SIG-M5 treated with dmso at 0.1 percent for 504 hours (cell line): Measurements from ENCODE around the gene CCDC50.
A peak's percentile ranks its signal among the peaks of the same experiment; 100 is the strongest.

Source experiments
- DNase-seq: peaks from one replicate; lab custom pipeline; 2025; ENCODE audit not compliant: unreplicated experiment; lab: John Stamatoyannopoulos, UW

The CCDC50 gene, protein sequence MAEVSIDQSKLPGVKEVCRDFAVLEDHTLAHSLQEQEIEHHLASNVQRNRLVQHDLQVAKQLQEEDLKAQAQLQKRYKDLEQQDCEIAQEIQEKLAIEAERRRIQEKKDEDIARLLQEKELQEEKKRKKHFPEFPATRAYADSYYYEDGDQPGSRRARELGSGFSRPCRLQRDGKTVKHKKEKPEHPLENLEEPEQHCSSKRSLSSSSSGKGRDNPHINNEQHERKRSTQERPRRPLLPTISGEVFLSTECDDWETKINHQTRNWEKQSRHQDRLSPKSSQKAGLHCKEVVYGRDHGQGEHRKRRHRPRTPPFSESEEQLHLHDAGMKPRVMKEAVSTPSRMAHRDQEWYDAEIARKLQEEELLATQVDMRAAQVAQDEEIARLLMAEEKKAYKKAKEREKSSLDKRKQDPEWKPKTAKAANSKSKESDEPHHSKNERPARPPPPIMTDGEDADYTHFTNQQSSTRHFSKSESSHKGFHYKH

DNA sequence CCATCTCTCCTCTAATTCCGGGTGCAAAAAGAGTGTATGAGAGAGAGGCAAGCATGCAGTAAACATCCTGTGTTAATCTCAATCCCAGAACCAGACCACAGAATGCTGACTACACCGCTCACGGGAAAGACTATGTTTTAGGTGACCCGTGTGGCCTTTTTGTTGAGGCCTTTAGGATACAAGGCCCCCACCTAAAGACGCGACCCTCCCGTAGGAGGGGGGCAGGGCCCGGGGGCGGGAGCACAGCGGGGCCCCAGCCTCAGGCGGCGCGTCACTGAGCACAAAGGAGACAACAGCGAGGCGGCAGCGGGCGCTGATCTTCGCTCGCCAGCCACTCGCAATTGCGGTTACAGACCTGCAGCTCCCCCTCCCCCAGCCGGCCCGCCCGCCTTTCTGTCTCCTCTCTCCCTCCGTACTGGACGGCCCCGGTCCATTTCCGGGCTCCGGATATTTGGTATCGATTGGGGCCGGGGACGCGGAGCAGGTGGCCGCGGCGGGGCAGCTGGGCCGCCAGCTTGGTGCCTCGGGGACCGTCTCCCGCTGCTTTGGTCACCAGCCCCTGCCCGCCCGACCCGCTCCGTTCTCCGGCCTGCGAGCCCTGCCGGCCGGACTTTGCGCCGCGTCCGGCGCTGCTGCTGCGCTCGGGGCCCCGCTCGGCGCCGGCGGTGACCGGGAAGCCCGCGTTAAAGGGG, at the start of gene CCDC50:
Gene CCDC50, plus strand, starts transcription at position 433 of the 692 bp plus-strand sequence. CDS start 281 bp downstream, outside the sequence.
- peak; percentile 39 for DNase-seq

DNA sequence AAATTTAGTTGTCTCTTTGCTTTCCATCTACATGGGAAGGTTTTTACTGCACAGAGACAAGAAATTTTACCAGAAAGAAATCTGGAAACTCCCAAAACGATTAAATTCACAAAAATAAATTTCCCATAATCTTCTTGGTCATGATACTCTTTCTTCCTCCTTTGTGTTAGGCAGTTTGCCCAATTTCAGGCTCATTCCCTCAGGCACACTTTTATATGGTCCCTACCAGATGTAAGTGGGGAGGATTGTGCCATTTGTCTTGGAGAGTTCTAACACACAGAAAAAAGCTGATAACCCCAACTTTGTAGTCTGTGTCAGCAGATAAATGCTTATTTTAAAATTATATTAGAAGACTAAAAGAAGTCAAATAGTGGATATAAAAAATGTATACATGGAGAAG, 49.1 kb upstream of the CCDC50 start:
- no peak for DNase-seq

DNA sequence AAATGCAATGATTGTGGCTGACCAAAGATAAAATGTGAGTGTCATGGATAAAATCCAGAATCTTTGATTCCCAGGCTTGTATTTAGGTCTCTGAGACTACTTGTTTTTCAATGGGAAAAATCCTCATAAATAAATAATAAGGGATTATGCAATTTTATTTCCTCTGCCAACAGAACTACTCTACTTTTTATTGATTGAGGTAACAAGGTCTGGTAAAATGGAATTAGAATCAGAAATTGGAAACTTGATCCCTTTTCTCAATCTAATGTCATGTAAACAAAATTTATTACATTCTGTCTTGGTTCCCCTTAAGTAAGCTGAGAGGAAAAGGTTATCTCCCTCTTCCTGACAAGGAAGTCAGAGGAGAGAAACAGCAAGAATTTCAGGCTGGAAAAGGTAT, 48.3 kb upstream of the CCDC50 start:
- DNase-seq: no peak

DNA sequence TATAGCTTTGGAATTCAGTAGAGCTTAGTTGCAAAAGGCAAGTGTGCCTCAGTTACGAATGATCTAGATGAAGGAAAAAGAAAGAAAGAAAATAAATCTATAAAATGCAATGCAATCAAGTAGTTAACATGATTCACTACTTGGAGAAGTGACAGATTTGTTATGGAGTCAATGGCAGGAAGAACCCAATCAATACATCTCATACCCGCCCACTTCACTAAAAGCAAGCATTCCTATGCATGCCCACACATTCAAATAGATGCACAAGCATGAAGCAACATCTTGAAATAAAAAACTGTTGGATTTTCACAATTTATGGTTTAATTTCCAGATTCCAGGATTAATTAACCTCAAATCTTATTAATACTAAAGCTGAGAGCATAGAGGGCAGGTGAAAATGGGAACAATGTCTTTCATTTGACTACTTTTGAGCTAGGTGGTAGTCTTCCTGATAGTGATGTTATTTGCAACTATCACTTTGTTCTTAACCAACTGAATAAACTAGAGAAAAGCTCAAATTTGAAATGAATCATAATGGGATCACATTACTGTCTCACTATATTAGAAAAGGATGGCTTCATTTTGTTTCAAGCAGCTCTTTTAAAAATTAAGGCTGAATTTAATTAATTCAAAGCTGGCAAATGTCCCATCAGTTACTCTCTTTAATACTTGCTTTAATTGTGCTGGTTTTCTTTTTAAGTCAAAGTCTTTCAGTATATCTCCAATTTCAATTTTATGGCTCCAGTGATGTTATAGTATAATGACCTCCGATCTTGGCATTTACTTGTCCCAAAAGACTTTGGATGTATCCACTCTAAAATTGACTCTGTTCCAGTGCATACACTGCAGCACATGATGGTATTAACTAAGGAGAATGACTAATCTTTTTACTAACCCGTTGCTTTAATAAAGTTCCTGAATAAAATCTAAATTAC, 46.7 kb upstream of the CCDC50 start:
- DNase-seq: no peak

DNA sequence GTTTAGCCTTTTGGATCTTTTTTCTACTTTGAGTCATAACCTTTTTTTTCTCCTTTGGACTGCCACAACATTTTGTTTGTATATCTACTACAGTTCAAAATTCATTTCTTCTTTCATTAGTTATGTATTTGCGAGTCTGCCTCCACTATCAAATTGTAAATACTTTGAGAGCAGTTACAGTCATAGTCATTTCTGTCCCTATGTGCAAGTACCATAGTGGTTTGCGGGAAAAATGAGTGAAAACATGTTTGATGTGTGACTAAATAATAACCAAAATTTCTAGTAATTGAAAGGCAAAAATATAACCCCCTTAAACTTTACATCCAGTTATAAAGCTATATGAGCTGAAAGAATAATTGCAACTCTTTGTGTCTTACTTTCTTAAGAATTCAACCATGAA, 45.8 kb upstream of the CCDC50 start:
- DNase-seq: no peak

DNA sequence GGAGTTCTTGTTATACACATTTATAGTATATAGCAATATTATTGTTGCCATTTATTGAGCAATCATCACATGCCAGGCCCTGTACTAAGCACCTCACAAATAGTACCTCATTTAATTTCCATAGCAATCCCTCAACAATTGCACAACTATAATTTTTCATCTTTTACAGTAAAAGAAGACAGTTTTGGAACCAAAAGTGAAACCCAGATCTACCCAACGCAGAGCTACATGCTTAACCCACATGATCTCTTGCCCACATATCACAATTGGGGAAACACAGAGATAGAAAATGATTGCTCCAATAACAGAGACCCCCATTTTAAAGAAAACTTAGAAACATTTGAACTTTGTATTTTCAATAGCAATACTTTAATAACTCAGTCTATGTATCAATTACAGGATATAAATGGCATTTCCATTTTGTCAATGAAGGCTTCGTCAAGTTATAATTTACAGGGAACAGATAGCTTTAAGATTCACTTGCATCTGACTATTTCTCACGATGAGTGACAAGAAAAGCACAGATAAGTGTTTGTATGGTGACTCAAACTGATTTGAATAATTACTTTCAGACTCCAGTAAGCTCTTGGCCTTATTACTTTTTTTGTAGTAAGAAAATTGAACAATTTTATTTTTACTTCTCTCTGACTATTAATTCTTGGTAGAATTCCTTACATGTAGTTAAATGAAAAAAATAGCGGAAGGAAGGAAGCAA, 38.7 kb upstream of the CCDC50 start:
- DNase-seq: no peak

DNA sequence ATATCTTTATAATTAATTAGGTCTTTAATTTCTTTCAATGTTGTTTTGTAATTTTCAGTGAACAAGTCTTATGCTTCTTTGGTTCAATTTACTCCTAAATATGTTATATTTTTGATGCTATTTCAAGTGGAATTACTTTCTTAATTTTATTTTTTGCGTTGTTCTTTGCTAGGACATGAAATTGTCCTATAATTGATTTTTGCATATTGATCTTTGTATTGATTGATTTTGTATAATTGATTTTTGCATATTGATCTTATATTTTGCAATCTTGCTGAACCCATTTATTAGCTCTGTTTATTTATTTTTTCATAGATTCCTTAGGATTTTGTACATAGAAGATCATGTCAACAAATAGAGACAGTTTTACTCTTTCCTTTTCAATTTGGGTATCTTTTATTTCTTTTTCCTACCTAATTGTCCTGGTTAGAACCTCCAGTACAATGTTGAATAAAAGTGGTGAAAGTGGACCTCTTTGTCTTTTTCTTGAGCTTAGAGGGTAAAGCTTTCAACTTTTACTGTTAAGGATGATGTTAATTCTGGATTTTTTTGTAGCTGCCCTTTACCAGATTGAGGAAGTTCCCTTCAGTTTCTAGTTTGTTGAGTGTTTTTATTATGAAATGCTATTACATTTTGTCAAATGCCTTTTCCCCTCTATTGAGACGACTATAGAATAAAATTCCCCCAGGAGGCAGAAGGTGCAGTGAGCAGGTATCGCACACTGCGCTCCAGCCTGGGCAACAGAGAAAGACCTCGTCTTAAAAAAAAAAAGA, 36.8 kb upstream of the CCDC50 start:
- DNase-seq: peak; percentile 56

DNA sequence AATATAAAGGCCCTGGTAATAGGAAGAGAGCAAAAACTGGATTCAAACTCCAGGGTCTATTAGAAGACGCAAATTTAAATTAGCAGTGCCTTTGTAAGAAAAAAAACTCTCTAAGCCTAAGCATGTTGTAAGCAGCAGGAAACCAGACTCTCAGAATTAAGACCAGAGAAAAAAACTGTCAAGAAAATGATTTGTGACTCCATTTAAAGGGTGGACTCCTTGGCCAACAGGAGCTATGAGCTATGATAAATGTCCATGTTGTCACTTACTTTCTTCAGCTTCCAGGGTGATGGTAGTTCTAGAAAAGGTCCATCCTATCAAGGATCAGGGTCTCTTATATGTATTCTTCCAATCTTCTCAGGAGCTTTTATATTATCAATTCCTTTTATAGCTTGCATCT, 34.9 kb upstream of the CCDC50 start:
- DNase-seq: no peak

DNA sequence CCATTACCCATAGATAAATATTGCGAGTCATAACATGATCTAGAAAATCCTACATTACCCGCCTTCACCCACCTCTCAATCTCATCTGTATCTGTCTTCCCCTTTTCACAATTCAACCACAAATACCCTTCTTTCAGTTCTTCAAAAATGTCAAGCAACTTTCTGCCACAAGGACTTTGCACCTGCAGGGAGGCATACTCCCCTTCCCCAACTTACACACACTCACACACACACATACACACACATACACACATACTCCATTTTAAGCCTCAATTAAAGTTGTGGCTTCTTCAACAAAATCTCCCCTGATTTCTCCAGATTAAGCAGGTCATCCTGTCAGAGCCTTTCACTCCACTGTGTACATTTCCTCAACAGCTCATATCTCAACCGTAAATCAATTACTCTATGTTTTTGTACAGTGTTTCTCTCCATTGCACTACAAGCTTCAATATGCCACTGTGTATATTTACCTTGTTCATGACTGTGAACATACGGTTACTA, 33.1 kb upstream of the CCDC50 start:
- DNase-seq: peak; percentile 68

DNA sequence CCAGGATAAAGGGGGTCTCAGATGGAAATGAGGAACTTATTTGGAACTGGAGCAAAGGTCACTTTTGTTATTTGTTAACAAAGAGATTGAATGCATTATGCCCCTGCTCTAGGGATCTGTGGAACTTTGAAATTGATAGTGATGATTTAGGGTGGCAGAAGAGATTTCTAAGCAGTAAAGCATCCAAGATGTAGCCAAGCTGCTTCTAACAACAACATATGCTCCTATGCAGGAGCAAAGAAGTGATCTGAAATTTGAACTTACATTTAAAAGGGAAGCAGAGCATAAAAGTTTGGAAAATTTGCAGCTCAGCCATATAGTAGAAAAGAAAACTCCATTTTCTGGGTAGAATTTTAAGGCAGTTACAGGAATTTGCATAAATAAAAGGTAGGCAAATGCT, 30.3 kb upstream of the CCDC50 start:
- DNase-seq: no peak

DNA sequence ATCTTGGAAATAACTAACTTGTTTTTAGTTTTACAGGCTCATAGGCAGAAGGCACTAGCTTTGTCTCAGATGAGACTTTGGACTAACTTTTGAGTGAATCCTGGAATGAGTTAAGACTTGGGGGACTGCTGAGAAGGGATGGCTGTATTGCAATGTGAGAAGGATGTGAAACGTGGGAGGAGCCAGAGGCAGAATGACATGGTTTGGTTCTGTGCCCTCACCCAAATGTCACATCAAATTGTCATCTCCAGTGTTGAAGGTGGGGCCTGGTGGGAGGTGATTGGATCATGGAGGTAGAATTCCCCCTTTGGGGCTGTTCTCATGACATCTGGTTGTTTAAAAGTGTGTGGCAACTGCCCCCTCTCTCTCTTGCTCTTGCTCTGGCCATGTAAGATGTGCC, 28.8 kb upstream of the CCDC50 start:
- no peak for DNase-seq

DNA sequence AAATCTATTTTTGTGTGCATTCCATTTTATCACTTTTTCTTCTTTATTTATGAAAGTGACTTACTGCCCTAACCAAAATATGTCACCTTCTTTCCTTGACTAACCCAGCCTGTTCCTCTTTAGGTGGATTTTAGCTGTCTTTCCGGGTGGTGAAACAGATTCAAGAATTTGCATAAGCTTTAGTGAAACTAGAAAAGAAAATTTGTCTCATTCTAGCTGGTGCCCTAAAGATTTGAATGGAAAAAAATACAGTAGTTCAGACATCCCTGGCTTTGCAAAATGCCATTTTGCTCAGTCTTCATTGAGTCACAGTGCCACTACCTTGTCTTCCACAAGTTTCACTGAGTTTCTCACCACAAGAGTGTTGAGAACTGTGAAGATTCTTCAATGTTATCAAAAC, 28.2 kb upstream of the CCDC50 start:
- no peak for DNase-seq

DNA sequence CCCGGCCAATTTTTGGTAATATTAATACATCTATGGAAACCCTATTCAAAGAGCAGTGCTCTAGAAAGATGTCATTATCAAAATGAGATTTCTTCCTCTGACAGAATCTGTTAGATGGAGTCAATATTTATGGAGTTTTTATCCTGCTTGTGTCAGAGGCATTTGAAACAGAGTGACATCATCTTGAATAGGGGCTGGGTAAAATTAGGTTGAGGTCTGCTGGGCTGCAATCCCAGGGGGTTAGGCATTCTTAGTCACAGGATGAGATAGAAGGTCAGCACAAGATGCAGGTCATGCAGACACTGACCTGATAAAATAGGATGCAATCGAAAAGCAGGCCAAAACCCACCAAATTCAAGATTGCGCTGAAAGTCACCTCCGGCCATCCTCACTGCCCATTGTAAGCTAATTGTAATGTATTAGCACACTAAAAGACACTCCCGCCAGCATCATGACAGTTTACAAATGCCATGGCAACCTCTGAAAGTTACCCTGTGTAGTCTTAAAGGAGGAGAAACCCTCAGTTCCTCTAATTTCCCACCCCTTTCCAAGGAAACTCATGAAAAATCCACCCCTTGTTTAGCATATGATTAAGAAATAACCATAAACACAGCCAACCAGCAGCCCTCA, 27.3 kb upstream of the CCDC50 start:
- DNase-seq: no peak

DNA sequence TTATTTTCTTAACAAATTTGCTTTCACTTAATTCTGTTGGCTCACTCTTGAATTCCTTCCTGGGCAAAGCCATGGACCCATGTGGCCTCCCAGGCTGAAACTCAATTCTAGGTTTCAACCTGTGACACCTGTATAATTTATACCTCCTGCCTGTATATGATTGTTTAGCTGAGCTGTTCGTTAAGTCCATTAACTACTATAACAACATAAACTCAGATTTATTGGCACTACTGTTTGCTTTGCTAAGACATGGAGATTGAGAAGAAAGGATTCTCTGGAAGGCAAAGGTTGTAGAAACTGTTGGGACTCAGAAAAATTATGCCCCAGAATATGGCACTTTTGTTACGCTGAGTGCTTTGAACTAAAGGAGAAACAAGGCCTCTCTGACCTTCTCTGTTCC, 26.7 kb upstream of the CCDC50 start:
- DNase-seq: no peak

DNA sequence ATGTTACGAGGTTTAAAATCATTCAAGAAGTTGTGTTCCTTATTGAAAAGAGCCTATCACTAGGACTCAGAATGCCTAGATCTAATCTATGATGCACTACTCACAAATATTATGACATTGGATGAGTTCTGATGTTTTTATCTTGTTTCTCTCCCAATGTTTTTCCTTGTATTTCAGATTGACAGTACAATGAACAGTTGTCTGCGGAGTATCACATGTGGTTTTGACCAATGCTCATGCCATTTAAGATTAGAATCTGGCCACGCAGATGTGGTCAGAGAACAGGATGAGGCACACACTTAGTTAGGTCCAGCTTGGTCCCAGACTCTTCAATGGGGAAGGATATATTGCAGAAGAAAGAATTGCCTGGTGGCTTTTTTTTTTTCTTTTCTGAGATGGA, 25.6 kb upstream of the CCDC50 start:
- DNase-seq: no peak

DNA sequence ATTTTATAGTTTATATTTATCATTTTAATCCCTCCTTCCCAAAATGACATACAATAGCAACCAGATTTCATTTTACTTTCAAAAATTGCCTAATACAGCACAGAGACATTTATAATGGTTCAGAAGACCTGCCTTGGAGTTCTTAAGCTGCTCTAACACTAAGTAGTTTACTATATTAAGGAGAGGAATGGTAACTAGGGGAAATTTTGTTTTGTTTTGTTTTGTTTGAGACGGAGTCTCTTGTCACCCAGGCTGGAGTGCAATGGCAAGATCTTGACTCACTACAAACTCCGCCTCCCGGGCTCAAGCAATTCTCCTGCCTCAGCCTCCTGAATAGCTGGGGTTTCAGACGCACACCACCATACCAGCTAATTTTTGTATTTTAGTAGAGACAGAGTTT, 22.8 kb upstream of the CCDC50 start:
- DNase-seq: no peak

DNA sequence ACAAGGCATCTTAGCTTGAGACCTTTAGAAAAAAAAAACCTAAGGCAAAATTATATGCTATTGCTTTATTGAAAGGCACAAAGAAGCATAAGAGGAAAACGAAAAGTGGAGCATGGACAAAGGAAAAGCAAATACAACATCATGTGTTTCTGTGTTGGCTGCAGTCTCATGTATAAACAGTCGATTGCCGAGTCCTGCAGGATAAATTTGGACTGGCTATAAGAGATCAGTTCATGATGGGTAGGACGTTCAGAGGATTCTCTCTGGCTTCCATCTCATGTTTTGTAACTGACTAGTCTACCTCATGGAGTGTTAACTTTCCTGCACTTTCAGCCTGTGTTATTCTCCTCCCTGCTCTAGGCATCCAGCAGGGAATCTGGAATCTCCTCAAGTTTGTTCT, 21.9 kb upstream of the CCDC50 start:
- DNase-seq: no peak

DNA sequence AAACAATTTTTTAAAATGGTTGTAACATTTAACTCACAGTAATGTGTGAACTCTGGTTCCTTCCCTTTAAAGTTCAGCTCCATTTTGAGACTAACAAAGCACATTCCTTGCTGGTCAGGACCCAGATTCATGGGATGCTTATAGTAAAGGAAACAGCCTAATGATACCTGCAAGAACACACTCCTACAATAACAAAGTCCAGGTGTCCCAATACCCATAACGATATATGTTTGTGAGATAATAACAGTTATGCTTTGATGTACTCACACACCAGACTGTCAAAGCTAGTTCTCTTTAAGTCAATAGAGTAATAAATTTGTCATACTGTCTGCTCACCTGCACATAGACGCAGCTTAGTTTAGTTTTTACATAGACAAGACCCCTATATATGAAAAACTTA, 15.9 kb upstream of the CCDC50 start:
- no peak for DNase-seq

DNA sequence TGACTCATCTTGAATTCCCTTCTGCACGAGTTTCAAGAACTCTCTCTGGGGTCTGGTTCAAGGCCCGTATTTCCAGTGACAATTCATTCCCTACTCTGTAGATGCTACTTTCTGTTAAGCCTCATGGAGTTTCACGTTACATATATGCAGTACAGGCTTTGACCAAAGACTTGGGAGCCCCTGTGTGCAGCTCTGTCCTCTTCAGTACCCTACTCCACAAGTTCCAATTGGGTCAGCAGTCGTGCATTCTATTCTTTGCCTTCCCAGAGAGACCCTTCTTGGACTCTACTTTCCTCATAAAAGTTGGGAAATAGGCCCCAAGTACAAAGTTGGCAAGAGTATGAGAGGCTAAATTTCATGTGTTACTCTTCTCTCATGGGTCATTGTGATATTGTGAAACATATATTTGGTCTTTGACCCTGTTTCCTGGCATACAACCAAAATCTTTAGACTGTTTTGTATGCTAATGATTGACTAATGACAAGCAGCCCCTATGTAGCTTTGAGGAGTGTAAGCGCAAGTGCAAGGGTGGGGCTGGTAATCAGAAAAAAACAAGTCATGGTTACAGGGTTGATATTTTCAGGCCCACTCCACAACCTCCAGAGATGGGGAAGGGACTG, 15.0 kb upstream of the CCDC50 start:
- no peak for DNase-seq
